Activated CD4-positive, CD25-positive, alpha-beta regulatory T cell treated with anti-CD3 and anti-CD28 coated beads, Interleukin-2, amount 50 U/mL, for 16 hours (primary cell): Measurements from ENCODE around the gene SCYGR3.
"Not testable (repeated sequence)": the region's sequence is repeated elsewhere in the genome, so short reads cannot be mapped to it uniquely, and the experiment has no call there.

ENCODE experiments used
- DNase-seq: peaks from one replicate; pipeline ENCODE4 v3.0.0-alpha.2; 2020; ENCODE audit warnings: low read depth, low spot score

SCYGR3 gene

GRCh38 chr2:227613272-227613660 is 1.4 kb downstream of the SCYGR3 start:
- DNase-seq, result no peak

GRCh38 chr2:227612546-227613271 is 1.9 kb downstream of the SCYGR3 start:
- DNase-seq, result no peak

GRCh38 chr2:227610123-227610522 is 4.5 kb downstream of the SCYGR3 start:
- DNase-seq, result no peak

- DNase-seq, result no peak
Measured at GRCh38 chr2:227608561-227609338, 5.9 kb downstream of the SCYGR3 start.

- DNase-seq, result no peak
Measured at GRCh38 chr2:227607941-227608340, 6.7 kb downstream of the SCYGR3 start.

GRCh38 chr2:227606476-227606875 is 8.2 kb downstream of the SCYGR3 start:
- no peak for DNase-seq

- DNase-seq, result no peak
Measured at GRCh38 chr2:227602358-227602757, 12.3 kb downstream of the SCYGR3 start.

GRCh38 chr2:227598835-227599503 is 15.7 kb downstream of the SCYGR3 start, which contains the start of gene SCYGR2:
TSS of gene SCYGR2 (plus strand) at chr2:227598893. CDS start at chr2:227598893, 0 bp downstream.
- DNase-seq, result not testable (repeated sequence)

GRCh38 chr2:227597998-227598397 is 16.6 kb downstream of the SCYGR3 start:
- no peak for DNase-seq

- DNase-seq, result no peak
Measured at GRCh38 chr2:227597036-227597435, 17.6 kb downstream of the SCYGR3 start.

GRCh38 chr2:227595797-227596196 is 18.8 kb downstream of the SCYGR3 start:
- no peak for DNase-seq

GRCh38 chr2:227592694-227593387 is 21.8 kb downstream of the SCYGR3 start:
- DNase-seq, result no peak

- DNase-seq, result no peak
Measured at GRCh38 chr2:227582369-227582768, 32.3 kb downstream of the SCYGR3 start.

GRCh38 chr2:227579791-227580190 is 34.8 kb downstream of the SCYGR3 start:
- DNase-seq, result no peak

GRCh38 chr2:227578642-227579041 is 36.0 kb downstream of the SCYGR3 start:
- no peak for DNase-seq

GRCh38 chr2:227577555-227577954 is 37.1 kb downstream of the SCYGR3 start:
- no peak for DNase-seq

GRCh38 chr2:227576812-227577211 is 37.8 kb downstream of the SCYGR3 start:
- DNase-seq, result no peak

GRCh38 chr2:227576110-227576509 is 38.5 kb downstream of the SCYGR3 start:
- DNase-seq, result no peak

- no peak for DNase-seq
Measured at GRCh38 chr2:227570615-227571014, 44.0 kb downstream of the SCYGR3 start.

- DNase-seq, result no peak
Measured at GRCh38 chr2:227568852-227569169, 45.8 kb downstream of the SCYGR3 start.

- DNase-seq, result no peak
Measured at GRCh38 chr2:227566012-227566411, 48.6 kb downstream of the SCYGR3 start.

- DNase-seq, result no peak
Measured at GRCh38 chr2:227565080-227565479, 49.6 kb downstream of the SCYGR3 start.
